ENCODE measurements around the gene FAM3B.

Gene FAM3B

DNA sequence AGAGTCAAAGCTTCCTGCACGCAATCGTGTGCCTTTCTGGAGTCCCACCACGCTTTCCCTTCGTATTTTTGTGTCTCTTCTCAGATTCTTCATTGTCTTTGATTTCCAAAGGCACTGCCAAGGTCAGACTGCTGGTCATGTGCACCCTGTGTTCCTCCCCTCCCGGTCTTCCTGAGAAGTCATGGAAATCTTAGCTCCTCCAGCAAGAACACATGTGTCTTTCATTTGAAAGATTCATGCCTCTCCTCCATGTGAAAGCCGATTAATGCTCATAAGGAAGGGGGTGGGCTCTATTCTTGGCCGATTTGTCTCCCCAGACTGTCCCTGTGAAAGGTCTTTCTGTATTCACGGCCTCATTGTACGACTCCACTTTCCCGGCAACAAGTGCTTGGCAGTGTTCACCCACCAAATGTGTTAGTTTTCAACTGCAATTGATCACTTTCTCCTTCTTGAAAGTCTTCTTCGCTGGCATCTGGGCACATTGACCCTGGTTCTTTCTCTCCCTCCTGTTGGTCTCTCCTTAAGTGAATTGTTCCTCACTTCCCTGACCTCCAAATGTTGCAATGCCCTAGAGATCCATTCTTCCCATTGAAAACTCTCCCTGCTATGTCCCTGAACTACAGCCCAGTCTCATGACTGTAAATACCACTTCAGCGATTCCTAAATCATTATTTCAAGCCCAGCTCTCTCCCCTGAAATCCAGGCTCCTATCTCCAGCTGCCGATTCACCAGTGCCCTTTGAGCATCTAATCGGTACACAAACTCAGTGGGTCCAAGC lies 70.6 kb downstream of the FAM3B start:
- no peak overlapping the region for H3K27ac ChIP-seq

DNA sequence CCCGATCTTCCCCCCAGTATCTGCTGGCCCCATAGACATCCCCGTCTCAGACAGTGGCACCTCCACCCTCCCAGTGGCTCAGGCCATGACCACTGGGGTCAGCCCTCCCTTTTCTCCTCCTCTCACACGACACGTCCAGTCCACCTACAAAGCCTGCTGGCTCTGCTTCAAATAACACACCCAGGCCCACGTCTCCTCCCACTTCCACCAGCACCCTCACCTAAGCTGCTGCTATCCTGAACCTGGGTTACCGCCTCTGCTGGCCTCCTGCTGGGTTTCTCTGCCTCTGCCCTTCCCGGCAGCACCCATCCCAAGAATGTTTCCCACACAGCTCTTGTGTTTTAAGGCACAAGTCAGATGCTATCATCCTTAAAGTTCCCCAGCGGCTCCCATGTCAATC lies 71.2 kb downstream of the FAM3B start:
- H3K27ac ChIP-seq = no peak overlapping the region
- DNase-seq (ENCODE audit: low read depth, low spot score) = no peak

More for the DNA sequence above, 70.6 kb downstream of the FAM3B start:
- DNase-seq (ENCODE audit: low read depth, low spot score) = no peak

DNA sequence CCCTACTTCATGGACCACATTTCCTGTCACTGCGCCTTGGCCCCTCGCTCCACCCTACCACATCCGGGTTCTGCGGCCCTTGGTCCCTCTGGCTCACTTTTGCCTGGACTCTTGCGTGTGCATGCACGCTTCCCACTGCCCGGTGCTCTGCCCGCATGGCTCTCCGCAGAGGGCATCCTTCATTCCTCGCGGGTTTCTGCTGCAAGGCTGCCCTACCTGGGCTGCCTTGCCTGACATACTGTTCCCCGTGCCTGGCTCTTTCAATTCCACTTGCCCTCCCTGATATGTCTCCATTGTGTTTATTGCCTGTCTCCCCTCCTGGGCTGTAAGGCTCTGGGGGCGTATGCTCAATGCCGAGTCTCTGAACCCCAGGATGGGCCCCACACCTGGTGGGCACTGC lies 71.7 kb downstream of the FAM3B start:
- DNase-seq (ENCODE audit: low read depth, low spot score) = no peak
- no peak overlapping the region for H3K27ac ChIP-seq

DNA sequence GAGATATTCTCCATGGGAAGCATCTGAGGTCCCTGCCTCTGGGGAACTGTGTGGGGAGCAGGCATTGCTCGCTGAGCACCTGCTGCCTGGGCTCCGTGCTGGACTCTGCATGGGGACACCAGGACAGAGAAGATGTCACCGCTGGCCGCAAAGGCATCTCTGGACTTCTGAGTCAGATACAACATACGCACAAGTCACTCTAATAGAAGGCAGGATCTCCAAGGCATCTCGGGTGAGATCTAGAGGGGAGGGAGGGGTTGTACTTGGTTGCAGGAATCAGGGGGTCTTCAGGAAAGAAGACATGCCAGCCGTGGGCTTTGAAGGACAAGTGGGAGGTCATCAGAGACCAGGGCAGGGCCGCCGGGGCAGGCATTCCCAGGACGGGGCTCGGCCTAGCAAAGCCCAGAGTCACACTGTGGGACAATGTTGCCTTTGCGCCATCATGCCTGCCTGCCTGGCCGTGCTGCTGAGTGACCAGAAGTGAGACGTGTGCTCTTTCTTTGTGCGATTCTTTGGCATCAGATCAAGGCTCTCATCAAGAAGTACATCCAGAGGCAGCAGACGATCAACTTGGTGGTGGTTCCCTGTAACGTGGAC lies 73.5 kb downstream of the FAM3B start:
- DNase-seq (ENCODE audit: low read depth, low spot score) = no peak
- H3K27ac ChIP-seq = no peak overlapping the region

DNA sequence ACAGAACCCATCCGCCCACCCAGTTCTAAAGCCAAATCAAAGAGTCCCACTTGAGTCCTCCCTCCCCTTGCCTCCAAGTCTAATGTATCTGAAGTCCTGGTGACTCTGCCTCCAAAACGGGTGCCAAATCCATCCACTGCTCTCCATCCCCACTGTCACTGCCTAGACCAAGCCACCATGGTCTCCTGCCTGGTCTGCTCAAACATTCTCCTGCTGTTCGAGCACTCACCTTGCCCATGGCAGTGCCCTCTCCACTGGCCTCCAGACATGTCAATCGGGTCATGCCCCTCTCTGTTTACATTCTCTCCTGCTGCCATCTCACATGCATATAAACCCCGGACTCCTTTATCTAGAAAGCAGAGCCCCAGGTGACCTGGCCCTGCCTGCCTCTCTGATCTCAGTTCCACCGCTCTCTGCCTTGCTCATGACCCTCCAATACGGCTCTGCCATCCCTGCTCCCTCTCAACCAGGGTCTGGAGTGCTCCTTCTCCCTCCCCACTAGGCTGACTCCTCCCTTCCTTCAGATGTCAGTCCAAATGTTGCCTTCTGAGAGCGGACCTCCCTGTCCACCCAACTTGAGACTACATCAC lies 77.4 kb downstream of the FAM3B start:
- no peak overlapping the region for H3K27ac ChIP-seq
- no peak for DNase-seq (ENCODE audit: low read depth, low spot score)

DNA sequence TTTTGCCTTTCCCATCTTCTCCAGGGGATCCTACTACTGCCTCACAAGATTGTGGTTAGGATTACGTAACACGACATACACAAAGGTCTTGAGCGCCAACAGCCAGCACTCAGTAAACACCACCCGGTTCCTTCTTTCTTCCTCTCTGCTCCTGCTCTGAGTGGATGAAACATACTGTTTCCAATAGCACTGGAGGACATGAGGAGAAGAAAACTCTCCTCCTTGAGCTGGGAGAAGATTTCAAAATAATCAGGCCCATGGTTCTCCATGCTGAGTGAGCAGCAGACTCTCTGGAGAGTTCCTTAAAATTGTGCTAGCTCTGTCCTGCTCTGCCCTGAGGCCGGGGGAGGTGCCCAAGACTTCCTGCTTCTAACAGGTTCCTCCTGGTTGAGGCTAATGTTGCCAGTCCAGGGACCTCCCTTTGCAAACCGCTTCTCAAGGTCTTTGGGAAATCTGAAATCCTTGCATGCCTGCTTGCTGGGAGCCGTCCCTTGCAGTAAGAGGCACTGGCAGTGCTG lies 80.0 kb downstream of the FAM3B start:
- H3K27ac ChIP-seq = no peak overlapping the region
- DNase-seq (ENCODE audit: low read depth, low spot score) = no peak

DNA sequence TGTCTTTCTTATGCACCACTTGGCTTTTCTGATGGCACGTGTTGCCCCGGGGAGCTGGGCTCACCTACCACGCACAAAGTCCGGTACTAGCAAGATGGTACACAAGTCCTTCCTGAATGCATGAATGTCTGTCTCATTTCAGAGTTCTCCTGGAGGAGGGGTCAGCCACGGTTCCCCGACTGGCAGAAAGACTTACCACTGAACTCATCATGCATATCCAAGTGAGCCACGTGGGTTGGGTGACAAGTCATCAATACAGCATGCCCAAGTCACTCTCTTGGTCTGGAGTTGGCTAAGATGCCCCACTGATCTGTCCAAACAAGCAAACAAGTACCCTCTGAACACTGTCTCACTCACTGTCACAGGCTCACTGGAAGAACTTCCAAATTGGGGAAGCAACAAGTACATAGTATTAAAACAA lies 80.9 kb downstream of the FAM3B start:
- DNase-seq (ENCODE audit: low read depth, low spot score) = no peak
- no peak overlapping the region for H3K27ac ChIP-seq

DNA sequence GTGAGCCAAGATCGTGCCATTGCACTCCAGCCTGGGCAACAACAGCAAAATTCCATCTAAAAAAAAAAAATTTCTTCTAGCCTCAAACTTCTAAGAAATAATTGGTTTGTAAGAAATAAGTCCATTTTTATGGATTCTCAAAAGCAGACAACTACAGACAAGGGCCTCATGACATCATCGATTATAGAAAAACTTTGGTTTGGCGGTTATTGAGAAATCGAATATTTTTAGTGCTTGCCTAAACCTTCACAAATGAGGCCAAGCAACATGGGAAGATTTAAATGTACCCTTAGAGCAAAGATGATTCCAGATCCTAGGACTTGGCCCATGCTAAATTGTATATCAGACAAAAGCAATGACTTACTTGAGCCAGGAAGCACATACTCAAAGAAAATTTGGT lies 81.7 kb downstream of the FAM3B start:
- H3K27ac ChIP-seq = no peak overlapping the region
- DNase-seq (ENCODE audit: low read depth, low spot score) = no peak

DNA sequence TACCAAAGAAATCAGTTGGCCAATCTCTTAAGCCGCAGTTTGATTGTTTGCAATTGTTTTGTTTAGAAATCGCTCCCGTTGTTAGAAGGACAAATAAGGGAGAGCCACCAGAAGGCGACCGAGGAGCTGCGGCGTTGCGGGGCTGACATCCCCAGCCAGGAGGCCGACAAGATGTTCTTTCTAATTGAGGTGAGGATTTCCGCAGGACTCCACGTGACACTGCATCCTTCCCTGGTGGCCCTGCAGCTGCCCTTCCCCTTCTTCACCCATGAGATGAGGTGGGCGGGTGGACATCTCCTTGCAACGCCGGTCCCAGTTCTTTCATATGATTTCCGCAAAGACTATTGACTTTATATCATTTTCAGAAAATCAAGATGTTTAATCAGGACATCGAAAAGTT lies 82.2 kb downstream of the FAM3B start:
- no peak overlapping the region for H3K27ac ChIP-seq
- DNase-seq (ENCODE audit: low read depth, low spot score) = no peak

DNA sequence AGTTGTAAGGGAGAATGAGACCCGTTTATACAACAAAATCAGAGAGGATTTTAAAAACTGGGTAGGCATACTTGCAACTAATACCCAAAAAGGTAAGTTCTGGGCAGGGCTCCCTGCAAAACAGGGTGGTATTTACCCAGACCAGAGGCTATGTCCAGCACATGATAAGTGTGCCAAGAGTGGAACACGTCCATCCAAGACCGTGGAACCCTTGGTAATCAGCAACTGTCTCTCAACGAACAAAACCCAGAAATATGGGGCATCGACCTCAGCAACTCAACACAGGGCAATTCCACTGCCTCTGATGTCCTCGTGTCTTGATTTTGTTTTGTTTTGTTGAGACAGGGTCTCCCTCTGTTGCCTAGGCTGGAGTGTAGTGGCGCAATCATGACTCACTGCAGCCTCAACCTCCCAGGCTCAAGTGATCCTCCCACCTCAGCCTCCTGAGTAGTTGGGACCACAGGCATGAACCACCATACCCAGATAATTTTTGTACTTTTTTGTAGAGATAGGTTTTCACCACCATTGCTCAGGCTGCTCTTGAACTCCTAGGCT lies 82.7 kb downstream of the FAM3B start:
- DNase-seq (ENCODE audit: low read depth, low spot score) = no peak
- H3K27ac ChIP-seq = no peak overlapping the region

DNA sequence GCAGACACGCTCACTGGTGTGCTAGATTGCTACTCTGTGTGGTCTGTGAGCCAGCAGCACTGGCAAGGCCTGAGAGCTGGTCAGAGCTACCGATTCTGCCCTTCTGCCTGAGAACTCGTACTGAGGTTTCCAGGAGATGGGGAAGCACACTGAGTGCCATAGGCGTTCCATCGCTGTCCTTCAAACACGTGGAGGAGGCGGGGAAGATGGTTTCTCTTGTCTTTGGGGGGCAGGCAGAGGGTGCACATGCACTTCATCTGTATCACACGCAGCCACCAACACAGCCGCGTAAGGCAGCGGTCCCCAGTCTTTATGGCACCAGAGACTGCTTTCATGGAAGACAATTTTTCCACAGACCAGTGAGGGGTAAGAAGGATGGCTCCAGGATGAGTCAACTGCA lies 85.6 kb downstream of the FAM3B start:
- no peak for DNase-seq (ENCODE audit: low read depth, low spot score)
- no peak overlapping the region for H3K27ac ChIP-seq

DNA sequence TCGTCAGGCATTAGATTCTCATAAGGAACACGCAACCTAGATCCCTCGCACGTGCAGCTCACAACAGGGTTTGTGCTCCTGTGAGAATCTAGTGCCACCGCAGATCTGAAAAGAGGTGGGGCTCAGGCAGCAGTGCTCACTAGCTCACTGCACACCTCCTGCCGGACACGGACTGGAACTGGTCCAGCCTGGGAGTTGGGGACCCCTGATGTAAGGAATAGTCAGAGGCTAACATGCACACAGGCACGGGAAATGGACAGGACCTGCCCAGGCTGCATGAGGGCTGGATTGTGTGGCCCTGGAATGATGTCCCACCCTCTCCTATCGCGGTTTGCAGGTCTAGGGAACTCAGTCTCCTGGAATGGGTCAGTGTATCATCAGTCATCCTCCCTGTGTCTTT lies 86.2 kb downstream of the FAM3B start:
- DNase-seq (ENCODE audit: low read depth, low spot score) = no peak
- no peak overlapping the region for H3K27ac ChIP-seq

DNA sequence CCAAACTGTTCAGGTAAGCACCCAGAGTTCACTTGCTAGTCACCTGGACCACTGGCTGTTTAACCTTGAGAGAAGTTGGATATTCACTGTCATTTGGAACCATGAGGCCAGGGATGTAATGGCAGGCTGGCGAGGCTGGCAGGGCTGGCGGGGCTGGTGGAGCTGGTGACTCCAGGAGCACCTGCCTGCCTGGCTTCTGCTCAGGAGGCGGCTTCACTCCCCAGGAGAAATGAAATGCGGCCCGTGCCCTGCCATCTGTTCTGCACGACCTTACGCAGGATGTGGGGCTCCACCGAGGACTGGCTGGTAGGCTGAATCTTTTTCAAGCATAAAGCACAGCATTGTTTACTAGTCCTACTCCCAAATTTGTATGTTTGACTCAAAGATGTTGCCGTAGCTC lies 86.7 kb downstream of the FAM3B start:
- H3K27ac ChIP-seq = no peak overlapping the region
- no peak for DNase-seq (ENCODE audit: low read depth, low spot score)

DNA sequence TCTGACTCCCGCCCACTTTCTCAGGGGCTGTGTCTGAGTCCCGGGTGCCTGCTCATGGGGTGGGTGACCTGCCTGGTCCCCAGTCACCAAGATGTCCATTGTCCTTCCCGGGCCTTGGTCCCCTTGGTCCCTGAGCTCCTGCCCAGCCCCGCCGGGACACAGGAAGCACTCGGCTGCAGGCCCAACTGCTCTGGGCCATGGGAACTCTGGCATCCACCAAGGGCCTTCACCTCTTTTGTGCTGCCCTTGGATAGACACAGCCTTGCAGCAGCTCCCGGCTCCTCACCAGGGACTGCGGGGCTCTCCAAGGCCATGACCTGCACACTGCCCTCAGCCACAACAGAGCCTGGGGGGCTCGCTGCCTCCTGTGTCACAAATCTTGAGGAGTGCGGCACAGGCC lies 87.4 kb downstream of the FAM3B start:
- no peak for DNase-seq (ENCODE audit: low read depth, low spot score)
- no peak overlapping the region for H3K27ac ChIP-seq

DNA sequence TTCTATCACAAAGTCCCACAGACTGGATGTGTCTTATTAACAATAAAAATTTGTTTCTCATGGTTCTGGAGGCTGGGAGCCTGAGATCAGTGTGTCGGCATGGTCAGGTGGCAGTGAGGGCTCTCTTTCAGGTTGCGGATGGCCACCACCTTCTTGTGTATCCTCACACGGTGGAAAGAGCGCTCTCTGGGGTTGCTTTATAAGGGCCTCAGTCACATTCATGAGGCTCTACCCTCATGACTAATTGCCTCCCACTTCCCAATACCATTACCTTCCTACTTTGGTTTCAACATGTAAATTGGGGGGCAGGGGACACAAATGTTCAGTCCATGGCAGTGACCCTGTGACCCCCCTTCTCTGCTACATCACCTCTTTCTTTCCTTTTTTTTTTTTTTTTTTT lies 88.7 kb downstream of the FAM3B start:
- H3K27ac ChIP-seq = no peak overlapping the region
- no peak for DNase-seq (ENCODE audit: low read depth, low spot score)

DNA sequence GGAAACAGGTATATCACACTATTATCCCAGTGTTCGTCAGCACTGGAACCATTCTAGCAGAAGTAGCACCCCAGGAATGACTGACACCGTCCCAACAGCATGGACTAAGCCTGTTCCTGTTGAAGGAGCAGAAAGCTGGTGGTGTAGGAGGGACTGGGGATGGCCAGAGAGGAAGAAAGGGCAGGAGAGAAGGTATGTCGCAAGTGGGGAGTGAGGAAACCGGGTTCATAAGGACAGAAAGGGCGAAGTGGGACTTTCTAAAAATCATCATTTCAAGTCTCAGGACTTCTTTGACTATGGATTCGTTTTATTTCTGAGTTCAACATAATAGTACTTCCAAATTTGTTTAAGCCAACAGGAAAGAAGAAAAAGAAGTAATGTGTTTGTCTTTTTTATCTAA lies 89.7 kb downstream of the FAM3B start:
- no peak overlapping the region for H3K27ac ChIP-seq
- DNase-seq (ENCODE audit: low read depth, low spot score) = no peak
